ENCODE data around the gene LILRB3.
"Not testable (repeated sequence)": the region's sequence is repeated elsewhere in the genome, so short reads cannot be mapped to it uniquely, and the experiment has no call there.

Gene LILRB3

GRCh38 chr19:54231077-54231931, 8.5 kb upstream of the LILRB3 start:
- TF ChIP-seq CTCF (IDR thresholded peaks at IDR 0.05; ENCODE audit: borderline replicate concordance, insufficient read depth, low read depth, low read length): peak; percentile 99
- no peak overlapping the region for H3K4me3 ChIP-seq (ENCODE audit: low read depth, low read length)

GRCh38 chr19:54230031-54230430, 7.2 kb upstream of the LILRB3 start:
- no peak overlapping the region for H3K4me3 ChIP-seq (ENCODE audit: low read depth, low read length)
- TF ChIP-seq CTCF (IDR thresholded peaks at IDR 0.05; ENCODE audit: borderline replicate concordance, insufficient read depth, low read depth, low read length): no peak

GRCh38 chr19:54229146-54229545, 6.3 kb upstream of the LILRB3 start:
- no peak for TF ChIP-seq CTCF (IDR thresholded peaks at IDR 0.05; ENCODE audit: borderline replicate concordance, insufficient read depth, low read depth, low read length)
- no peak overlapping the region for H3K4me3 ChIP-seq (ENCODE audit: low read depth, low read length)

GRCh38 chr19:54224619-54225018, 1.8 kb upstream of the LILRB3 start:
- H3K4me3 ChIP-seq (ENCODE audit: low read depth, low read length): not testable (repeated sequence)

- H3K4me3 ChIP-seq (ENCODE audit: low read depth, low read length): not testable (repeated sequence)
These were observed 1.1 kb upstream of the LILRB3 start for GRCh38 chr19:54223937-54224281.

GRCh38 chr19:54223277-54223936, 600 bp upstream of the LILRB3 start:
- H3K4me3 ChIP-seq (ENCODE audit: low read depth, low read length): not testable (repeated sequence)

- H3K4me3 ChIP-seq (ENCODE audit: low read depth, low read length): not testable (repeated sequence)
These were observed 860 bp downstream of the LILRB3 start for GRCh38 chr19:54221947-54222346.

- not testable (repeated sequence) for H3K4me3 ChIP-seq (ENCODE audit: low read depth, low read length)
These were observed 3.1 kb downstream of the LILRB3 start for GRCh38 chr19:54219702-54220101.

- no peak for TF ChIP-seq CTCF (IDR thresholded peaks at IDR 0.05; ENCODE audit: borderline replicate concordance, insufficient read depth, low read depth, low read length)
- H3K4me3 ChIP-seq (ENCODE audit: low read depth, low read length): no peak overlapping the region
These were observed 3.7 kb downstream of the LILRB3 start for GRCh38 chr19:54218960-54219661.

Data from GM12875 (cell line).